ENCODE data around the gene NEGR1. TPM values are rescaled to one million over a fixed set of nuclear protein-coding genes. Genes with fewer than 3 reads are reported as not detected.

Gene NEGR1
- total RNA-seq, 1 experiment from 2014 or later: 4.1 TPM

- no peak for TF ChIP-seq CTCF (IDR thresholded peaks at IDR 0.05; ENCODE audit: unreplicated experiment)
- POLR2A ChIA-PET: no interaction called here
- BruUV-seq (replicated peaks): no TSS peak
- intact Hi-C loops (cut with micrococcal nuclease): no loop called here
- H3K4me1 Mint-ChIP-seq (ENCODE audit: insufficient read depth, unreplicated experiment): no peaks in the 10 kb centered on the region
- CTCF ChIA-PET: no interaction called here
- no peak overlapping the region for H3K4me3 Mint-ChIP-seq (ENCODE audit: unreplicated experiment)
- peaks cover 8% of the 10 kb centered on the region for H3K27me3 Mint-ChIP-seq (ENCODE audit: insufficient read depth, unreplicated experiment)
- no peaks in the 10 kb centered on the region for H3K36me3 Mint-ChIP-seq (ENCODE audit: insufficient read depth, unreplicated experiment)
- H3K27ac Mint-ChIP-seq (ENCODE audit: low read depth, unreplicated experiment): no peak overlapping the region
- H3K9me3 Mint-ChIP-seq (ENCODE audit: unreplicated experiment): no peaks in the 10 kb centered on the region
- no peak for DNase-seq (ENCODE audit: unreplicated experiment)
Observed at GRCh38 chr1:72100771-72101170, 181.6 kb downstream of the NEGR1 start.

GRCh38 chr1:72097851-72098570 is 184.3 kb downstream of the NEGR1 start:
- no peaks in the 10 kb centered on the region for H3K4me1 Mint-ChIP-seq (ENCODE audit: insufficient read depth, unreplicated experiment)
- BruUV-seq (replicated peaks): no TSS peak
- no peaks in the 10 kb centered on the region for H3K27me3 Mint-ChIP-seq (ENCODE audit: insufficient read depth, unreplicated experiment)
- ChIA-PET CTCF (no interaction called here), POLR2A (no interaction called here)
- no peak for DNase-seq (ENCODE audit: unreplicated experiment)
- no peaks in the 10 kb centered on the region for H3K36me3 Mint-ChIP-seq (ENCODE audit: insufficient read depth, unreplicated experiment)
- TF ChIP-seq CTCF (IDR thresholded peaks at IDR 0.05; ENCODE audit: unreplicated experiment): no peak
- intact Hi-C loops (cut with micrococcal nuclease): no loop called here
- H3K4me3 Mint-ChIP-seq (ENCODE audit: unreplicated experiment): no peak overlapping the region
- no peak overlapping the region for H3K27ac Mint-ChIP-seq (ENCODE audit: low read depth, unreplicated experiment)
- H3K9me3 Mint-ChIP-seq (ENCODE audit: unreplicated experiment): no peaks in the 10 kb centered on the region

GRCh38 chr1:72094209-72094608 is 188.1 kb downstream of the NEGR1 start:
- TF ChIP-seq CTCF (IDR thresholded peaks at IDR 0.05; ENCODE audit: unreplicated experiment): no peak
- no peak for DNase-seq (ENCODE audit: unreplicated experiment)
- ChIA-PET CTCF (no interaction called here), POLR2A (no interaction called here)
- no peaks in the 10 kb centered on the region for H3K4me1 Mint-ChIP-seq (ENCODE audit: insufficient read depth, unreplicated experiment)
- H3K27me3 Mint-ChIP-seq (ENCODE audit: insufficient read depth, unreplicated experiment): no peaks in the 10 kb centered on the region
- no peaks in the 10 kb centered on the region for H3K9me3 Mint-ChIP-seq (ENCODE audit: unreplicated experiment)
- H3K27ac Mint-ChIP-seq (ENCODE audit: low read depth, unreplicated experiment): no peak overlapping the region
- intact Hi-C loops (cut with micrococcal nuclease): no loop called here
- no peaks in the 10 kb centered on the region for H3K36me3 Mint-ChIP-seq (ENCODE audit: insufficient read depth, unreplicated experiment)
- no TSS peak for BruUV-seq (replicated peaks)
- H3K4me3 Mint-ChIP-seq (ENCODE audit: unreplicated experiment): no peak overlapping the region

- no peak for TF ChIP-seq CTCF (IDR thresholded peaks at IDR 0.05; ENCODE audit: unreplicated experiment)
- no peaks in the 10 kb centered on the region for H3K36me3 Mint-ChIP-seq (ENCODE audit: insufficient read depth, unreplicated experiment)
- POLR2A ChIA-PET: no interaction called here
- H3K27me3 Mint-ChIP-seq (ENCODE audit: insufficient read depth, unreplicated experiment): peaks cover 11% of the 10 kb centered on the region
- no peak for DNase-seq (ENCODE audit: unreplicated experiment)
- CTCF ChIA-PET: no interaction called here
- H3K9me3 Mint-ChIP-seq (ENCODE audit: unreplicated experiment): no peaks in the 10 kb centered on the region
- intact Hi-C loops (cut with micrococcal nuclease): no loop called here
- no peak overlapping the region for H3K27ac Mint-ChIP-seq (ENCODE audit: low read depth, unreplicated experiment)
- no TSS peak for BruUV-seq (replicated peaks)
- H3K4me3 Mint-ChIP-seq (ENCODE audit: unreplicated experiment): no peak overlapping the region
- no peaks in the 10 kb centered on the region for H3K4me1 Mint-ChIP-seq (ENCODE audit: insufficient read depth, unreplicated experiment)
Observed at GRCh38 chr1:72086394-72086793, 195.9 kb downstream of the NEGR1 start.
